Naive thymus-derived CD8-positive, alpha-beta T cell (primary cell): ENCODE results near the gene PCDHGA2. TPM values are rescaled to one million over a fixed set of nuclear protein-coding genes. Genes with fewer than 3 reads are reported as not detected.
"Not testable (repeated sequence)": the region's sequence is repeated elsewhere in the genome, so short reads cannot be mapped to it uniquely, and the experiment has no call there.

Source experiments
- ATAC-seq, 2 donors: fragments of 150-1000 bp; cut with Tn5 transposase in 1 of 2; sonication (Bioruptor Pico), chemical (Tn5 transposase) in 1 of 2; 1 replicate in 1 of 2; 2 replicates in 1 of 2; pipeline ENCODE4 v1.10.0; 2021; ENCODE audit warnings: mild to moderate bottlenecking in 2 of 2, moderate library complexity in 2 of 2
- POLR2A ChIA-PET: fragments of 350-600 bp; sonication (Branson Sonifier 250); formaldehyde crosslinking; loops from one replicate; lab custom pipeline; 2021; ENCODE audit warnings: antibody characterized with exemption; lab: Charles Lee
- DNase-seq, 10 donors: peaks; one replicate each; pipeline versions ENCODE4 v3.0.0 to v3.0.0-alpha.2; 2020 to 2022
- H3K27ac Mint-ChIP-seq, 10 donors: one replicate each; pipeline ENCODE4 v1.8.0; 2020 to 2022; ENCODE audit warnings: mild to moderate bottlenecking in 10 of 10, mixed read lengths in 10 of 10, moderate library complexity in 4 of 10, inconsistent platforms in 1 of 10
- H3K27me3 Mint-ChIP-seq, 5 donors: one replicate each; pipeline ENCODE4 v1.8.0; 2021 to 2022; ENCODE audit warnings: mixed read lengths in 5 of 5
- H3K36me3 Mint-ChIP-seq, 3 donors: one replicate each; pipeline ENCODE4 v1.8.0; 2020 to 2022; ENCODE audit warnings: mixed read lengths in 3 of 3, mild to moderate bottlenecking in 2 of 3, inconsistent platforms in 1 of 3
- H3K4me1 Mint-ChIP-seq, 4 donors: one replicate each; pipeline ENCODE4 v1.8.0; 2021 to 2022; ENCODE audit warnings: mixed read lengths in 4 of 4
- H3K4me3 Mint-ChIP-seq, 10 donors: one replicate each; pipeline ENCODE4 v1.8.0; 2020 to 2022; ENCODE audit warnings: mild to moderate bottlenecking in 10 of 10, mixed read lengths in 10 of 10, moderate library complexity in 6 of 10, inconsistent platforms in 1 of 10
- H3K9me3 Mint-ChIP-seq, 9 donors: one replicate each; pipeline ENCODE4 v1.8.0; 2020 to 2022; ENCODE audit warnings: mixed read lengths in 9 of 9, mild to moderate bottlenecking in 3 of 9, inconsistent platforms in 1 of 9, moderate library complexity in 1 of 9
- polyA plus RNA-seq, 3 donors: library from polyadenylated mRNA; unstranded; fragments of 300-500 nt; fragmentation: Illumina TruSeq; gene quantifications; one replicate each; pipeline ENCODE4 v1.2.3, GENCODE V29; 2021
- total RNA-seq, 8 experiments: library from RNA in 2 of 8; stranded (reverse) in 2 of 8; gene quantifications; one replicate each; pipeline ENCODE4 v1.2.3 and lab custom pipeline; 2021 to 2026

Gene PCDHGA2
- total and polyA plus RNA-seq, 5 experiments from 2014 or later, result 0.16 to 0.18 TPM; not detected in 3

DNA sequence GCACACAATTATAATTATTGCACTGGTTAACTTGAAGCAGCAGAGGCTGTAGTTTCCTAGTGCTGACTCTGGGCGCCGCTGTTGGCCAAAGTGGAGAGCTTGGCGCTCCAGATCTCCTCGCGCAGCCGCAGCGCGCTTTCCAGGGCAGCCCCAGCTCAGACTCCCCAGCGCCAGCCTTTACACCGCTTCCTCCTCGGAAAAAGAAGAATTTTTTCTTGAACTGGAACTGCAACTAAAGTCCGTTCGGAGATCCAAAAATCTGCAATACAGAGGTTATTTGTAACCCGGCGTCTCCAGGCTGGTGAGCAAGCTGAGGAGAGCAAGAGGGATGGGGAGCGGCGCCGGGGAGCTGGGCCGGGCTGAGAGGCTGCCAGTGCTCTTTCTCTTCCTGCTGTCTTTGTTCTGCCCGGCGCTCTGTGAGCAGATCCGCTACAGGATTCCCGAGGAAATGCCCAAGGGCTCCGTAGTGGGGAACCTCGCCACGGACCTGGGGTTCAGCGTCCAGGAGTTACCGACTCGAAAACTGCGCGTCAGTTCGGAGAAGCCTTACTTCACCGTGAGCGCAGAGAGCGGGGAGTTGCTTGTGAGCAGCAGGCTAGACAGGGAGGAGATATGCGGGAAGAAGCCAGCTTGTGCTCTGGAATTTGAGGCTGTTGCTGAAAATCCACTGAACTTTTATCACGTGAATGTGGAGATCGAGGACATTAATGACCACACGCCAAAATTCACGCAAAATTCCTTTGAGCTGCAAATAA lies 49.2 kb downstream of the PCDHGA2 start, which contains the start of gene PCDHGB4:
PCDHGB4 (plus strand) TSS at position 142 of the 755 bp plus-strand sequence; CDS start at position 329, 187 bp downstream.
- ATAC-seq, result peak; percentile 68 to 78
- H3K27ac Mint-ChIP-seq, result peak within 1 kb of the TSS in 1 of 10 donors; percentile 53
- POLR2A ChIA-PET, DNase-seq, H3K4me1 Mint-ChIP-seq: not testable (repeated sequence)
- H3K4me3 Mint-ChIP-seq, result peak within 1 kb of the TSS; percentile 14 to 72 (median 42)
- peaks cover 46 to 89% (median 78%) of the 10 kb centered on the region in 5 donors for H3K27me3 Mint-ChIP-seq
- H3K36me3 Mint-ChIP-seq, result peaks cover 23 to 61% (median 36%) of the 10 kb centered on the region in 3 donors
- H3K9me3 Mint-ChIP-seq, result peaks cover 14 to 88% (median 50%) of the 10 kb centered on the region in 9 donors

DNA sequence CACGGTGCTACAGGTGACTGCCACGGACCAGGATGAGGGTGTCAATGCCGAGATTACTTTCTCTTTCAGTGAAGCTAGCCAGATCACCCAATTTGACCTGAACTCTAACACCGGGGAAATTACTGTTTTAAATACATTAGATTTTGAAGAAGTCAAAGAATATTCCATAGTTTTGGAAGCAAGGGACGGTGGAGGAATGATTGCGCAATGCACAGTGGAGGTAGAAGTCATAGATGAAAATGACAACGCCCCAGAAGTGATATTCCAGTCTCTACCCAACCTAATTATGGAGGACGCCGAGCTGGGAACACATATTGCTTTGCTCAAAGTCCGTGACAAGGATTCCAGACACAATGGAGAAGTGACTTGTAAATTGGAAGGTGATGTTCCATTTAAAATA lies 50.1 kb downstream of the PCDHGA2 start:
- Mint-ChIP-seq H3K27ac (peak overlapping the region in 1 of 10 donors; percentile 53), H3K9me3 (peaks cover 14 to 88% (median 51%) of the 10 kb centered on the region in 9 donors), H3K36me3 (peaks cover 23 to 58% (median 34%) of the 10 kb centered on the region in 3 donors), H3K27me3 (peaks cover 40 to 89% (median 75%) of the 10 kb centered on the region in 5 donors), H3K4me3 (peak overlapping the region in 2 of 10 donors; percentile 24 to 29), H3K4me1 (peaks cover 0 to 2% (median 1%) of the 10 kb centered on the region in 4 donors)
- POLR2A ChIA-PET, result no interaction called here
- DNase-seq (no peak), ATAC-seq (no peak)

DNA sequence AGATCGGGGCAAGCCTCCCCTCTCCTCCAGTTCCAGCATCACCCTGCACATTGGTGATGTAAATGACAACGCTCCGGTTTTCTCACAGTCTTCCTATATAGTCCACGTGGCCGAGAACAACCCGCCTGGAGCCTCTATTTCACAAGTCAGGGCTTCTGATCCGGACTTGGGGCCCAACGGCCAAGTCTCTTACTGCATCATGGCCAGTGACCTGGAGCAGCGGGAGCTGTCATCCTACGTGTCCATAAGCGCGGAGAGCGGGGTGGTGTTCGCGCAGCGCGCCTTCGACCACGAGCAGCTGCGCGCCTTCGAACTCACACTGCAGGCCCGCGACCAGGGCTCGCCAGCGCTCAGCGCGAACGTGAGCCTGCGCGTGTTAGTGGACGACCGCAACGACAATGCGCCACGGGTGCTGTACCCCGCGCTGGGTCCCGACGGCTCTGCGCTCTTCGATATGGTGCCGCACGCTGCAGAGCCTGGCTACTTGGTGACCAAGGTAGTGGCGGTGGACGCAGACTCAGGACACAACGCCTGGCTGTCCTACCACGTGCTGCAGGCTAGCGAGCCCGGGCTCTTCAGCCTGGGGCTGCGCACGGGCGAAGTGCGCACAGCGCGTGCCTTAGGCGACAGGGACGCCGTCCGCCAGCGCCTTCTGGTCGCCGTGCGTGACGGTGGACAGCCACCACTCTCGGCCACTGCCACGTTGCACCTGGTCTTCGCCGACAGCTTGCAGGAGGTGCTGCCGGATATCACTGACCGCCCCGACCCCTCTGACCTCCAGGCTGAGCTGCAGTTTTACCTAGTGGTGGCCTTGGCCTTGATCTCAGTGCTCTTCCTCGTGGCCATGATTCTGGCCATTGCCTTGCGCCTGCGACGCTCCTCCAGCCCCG lies 50.8 kb downstream of the PCDHGA2 start:
- Mint-ChIP-seq H3K27me3 (peaks cover 44 to 92% (median 74%) of the 10 kb centered on the region in 5 donors), H3K27ac (no peak overlapping the region), H3K9me3 (peaks cover 14 to 87% (median 51%) of the 10 kb centered on the region in 9 donors), H3K4me3 (peak overlapping the region in 3 of 10 donors; percentile 29 to 71 (median 49)), H3K36me3 (peaks cover 23 to 57% (median 39%) of the 10 kb centered on the region in 3 donors), H3K4me1 (peaks cover 0 to 2% (median 1%) of the 10 kb centered on the region in 4 donors)
- no peak for DNase-seq
- no peak for ATAC-seq
- POLR2A ChIA-PET, result no interaction called here

DNA sequence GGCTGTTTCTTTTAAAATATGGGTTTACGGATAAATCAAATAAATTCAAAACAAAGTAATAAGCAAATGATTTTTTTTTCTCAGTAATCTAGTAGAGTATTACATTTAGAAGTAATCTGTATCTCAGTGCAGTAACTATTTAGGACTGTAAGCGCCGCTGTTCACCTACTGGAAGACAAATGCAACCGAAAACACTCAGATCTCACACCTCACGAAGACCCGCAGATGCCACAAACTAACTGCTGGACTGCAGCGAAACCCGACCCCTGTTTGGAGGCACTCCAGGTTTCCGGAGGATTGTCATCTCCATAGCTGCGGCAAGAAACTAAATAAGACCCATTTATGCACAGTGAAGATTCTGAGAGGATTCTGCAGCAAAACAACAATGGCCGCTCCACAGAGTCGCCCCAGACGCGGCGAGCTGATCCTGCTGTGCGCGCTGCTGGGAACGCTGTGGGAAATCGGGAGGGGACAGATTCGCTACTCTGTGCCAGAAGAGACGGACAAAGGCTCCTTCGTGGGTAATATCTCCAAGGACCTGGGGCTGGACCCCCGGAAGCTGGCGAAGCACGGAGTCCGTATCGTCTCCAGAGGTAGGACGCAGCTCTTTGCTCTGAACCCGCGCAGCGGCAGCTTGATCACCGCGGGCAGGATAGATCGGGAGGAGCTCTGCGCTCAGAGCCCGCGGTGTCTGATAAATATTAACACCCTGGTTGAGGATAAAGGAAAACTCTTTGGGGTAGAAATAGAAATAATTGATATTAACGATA lies 54.1 kb downstream of the PCDHGA2 start, which contains the start of gene PCDHGA8:
PCDHGA8 (plus strand) TSS at position 205 of the 770 bp plus-strand sequence; CDS start at position 386, 181 bp downstream.
- H3K4me3 Mint-ChIP-seq, result peak within 1 kb of the TSS in 1 of 10 donors; percentile 52
- ATAC-seq, result no peak
- H3K9me3 Mint-ChIP-seq, result peaks cover 0 to 83% (median 38%) of the 10 kb centered on the region in 9 donors
- POLR2A ChIA-PET, result interaction anchor here (0.6 kb wide), 1 partner anchor 497 kb away, joined by 5 read pairs; no protein-coding TSS in a partner anchor
- DNase-seq, result no peak
- peaks cover 21 to 51% (median 35%) of the 10 kb centered on the region in 3 donors for H3K36me3 Mint-ChIP-seq
- H3K27ac Mint-ChIP-seq, result peak within 1 kb of the TSS in 1 of 10 donors; percentile 67
- peaks cover 41 to 87% (median 68%) of the 10 kb centered on the region in 5 donors for H3K27me3 Mint-ChIP-seq
- peaks cover 0 to 2% (median 0%) of the 10 kb centered on the region in 4 donors for H3K4me1 Mint-ChIP-seq

Other genes starting within 250 kb of the PCDHGA2 start
Only the 30 nearest of the 38 such genes appear.
- not detected for gene PCDHB9, start 151.6 kb upstream of the PCDHGA2 start, total RNA-seq
- gene PCDHB9, start 151.6 kb upstream of the PCDHGA2 start, polyA plus RNA-seq, result not detected
- not detected for gene PCDHB10, start 146.4 kb upstream of the PCDHGA2 start, total RNA-seq
- gene PCDHB10, start 146.4 kb upstream of the PCDHGA2 start, polyA plus RNA-seq, result not detected
- gene PCDHB11, start 139.1 kb upstream of the PCDHGA2 start, total RNA-seq, result not detected
- gene PCDHB11, start 139.1 kb upstream of the PCDHGA2 start, polyA plus RNA-seq, result not detected
- gene PCDHB12, start 130.0 kb upstream of the PCDHGA2 start, total RNA-seq, result not detected
- not detected for gene PCDHB12, start 130.0 kb upstream of the PCDHGA2 start, polyA plus RNA-seq
- gene PCDHB13, start 124.8 kb upstream of the PCDHGA2 start, total RNA-seq, result not detected
- gene PCDHB13, start 124.8 kb upstream of the PCDHGA2 start, polyA plus RNA-seq, result not detected
- not detected for gene PCDHB14, start 115.4 kb upstream of the PCDHGA2 start, total RNA-seq
- not detected for gene PCDHB14, start 115.4 kb upstream of the PCDHGA2 start, polyA plus RNA-seq
- not detected for gene PCDHB15, start 93.4 kb upstream of the PCDHGA2 start, total RNA-seq
- gene PCDHB15, start 93.4 kb upstream of the PCDHGA2 start, polyA plus RNA-seq, result not detected
- gene SLC25A2, start 34.7 kb upstream of the PCDHGA2 start, total RNA-seq, result 1 to 10 TPM; 2.1 to 2.5 TPM
- gene SLC25A2, start 34.7 kb upstream of the PCDHGA2 start, polyA plus RNA-seq, result not detected
- 100 to 1,000 TPM; 139 to 141 TPM for gene TAF7, start 18.0 kb upstream of the PCDHGA2 start, total RNA-seq
- gene TAF7, start 18.0 kb upstream of the PCDHGA2 start, polyA plus RNA-seq, result 100 to 1,000 TPM; 206 to 230 (median 230) TPM
- gene PCDHGA1, start 8.2 kb upstream of the PCDHGA2 start, total RNA-seq, result under 1 TPM; 0.38 to 0.52 TPM
- gene PCDHGA1, start 8.2 kb upstream of the PCDHGA2 start, polyA plus RNA-seq, result not detected
- gene PCDHGA3, start 5.1 kb downstream of the PCDHGA2 start, total RNA-seq, result not detected
- under 1 TPM in 1 of 3 donors, not detected in 2; 0.06 TPM for gene PCDHGA3, start 5.1 kb downstream of the PCDHGA2 start, polyA plus RNA-seq
- gene PCDHGB1, start 11.3 kb downstream of the PCDHGA2 start, total RNA-seq, result under 1 TPM in 1 of 2 experiments, not detected in 1; 0.19 TPM
- not detected for gene PCDHGB1, start 11.3 kb downstream of the PCDHGA2 start, polyA plus RNA-seq
- under 1 TPM; 0.11 to 0.34 TPM for gene PCDHGA4, start 16.3 kb downstream of the PCDHGA2 start, total RNA-seq
- gene PCDHGA4, start 16.3 kb downstream of the PCDHGA2 start, polyA plus RNA-seq, result not detected
- under 1 TPM; 0.47 to 0.81 TPM for gene PCDHGB2, start 21.2 kb downstream of the PCDHGA2 start, total RNA-seq
- gene PCDHGB2, start 21.2 kb downstream of the PCDHGA2 start, polyA plus RNA-seq, result under 1 TPM in 1 of 3 donors, not detected in 2; 0.06 TPM
- under 1 TPM; 0.13 to 0.30 TPM for gene PCDHGA5, start 25.4 kb downstream of the PCDHGA2 start, total RNA-seq
- gene PCDHGA5, start 25.4 kb downstream of the PCDHGA2 start, polyA plus RNA-seq, result not detected
- under 1 TPM; 0.55 to 0.71 TPM for gene PCDHGB3, start 31.5 kb downstream of the PCDHGA2 start, total RNA-seq
- under 1 TPM in 2 of 3 donors, not detected in 1; 0.10 to 0.22 TPM for gene PCDHGB3, start 31.5 kb downstream of the PCDHGA2 start, polyA plus RNA-seq
- under 1 TPM; 0.60 to 0.68 TPM for gene PCDHGA6, start 35.1 kb downstream of the PCDHGA2 start, total RNA-seq
- gene PCDHGA6, start 35.1 kb downstream of the PCDHGA2 start, polyA plus RNA-seq, result under 1 TPM in 1 of 3 donors, not detected in 2; 0.05 TPM
- under 1 TPM; 0.33 to 0.42 TPM for gene PCDHGA7, start 44.0 kb downstream of the PCDHGA2 start, total RNA-seq
- not detected for gene PCDHGA7, start 44.0 kb downstream of the PCDHGA2 start, polyA plus RNA-seq
- gene PCDHGB4, start 48.9 kb downstream of the PCDHGA2 start, total RNA-seq, result under 1 TPM; 0.13 to 0.25 TPM
- gene PCDHGB4, start 48.9 kb downstream of the PCDHGA2 start, polyA plus RNA-seq, result under 1 TPM in 1 of 3 donors, not detected in 2; 0.23 TPM
- under 1 TPM; 0.16 to 0.22 TPM for gene PCDHGA8, start 53.9 kb downstream of the PCDHGA2 start, total RNA-seq
- gene PCDHGA8, start 53.9 kb downstream of the PCDHGA2 start, polyA plus RNA-seq, result not detected
- gene PCDHGB5, start 59.2 kb downstream of the PCDHGA2 start, total RNA-seq, result under 1 TPM; 0.33 to 0.47 TPM
- under 1 TPM; 0.24 to 0.42 (median 0.24) TPM for gene PCDHGB5, start 59.2 kb downstream of the PCDHGA2 start, polyA plus RNA-seq
- under 1 TPM; 0.13 to 0.19 TPM for gene PCDHGA9, start 64.0 kb downstream of the PCDHGA2 start, total RNA-seq
- under 1 TPM in 1 of 3 donors, not detected in 2; 0.14 TPM for gene PCDHGA9, start 64.0 kb downstream of the PCDHGA2 start, polyA plus RNA-seq
- under 1 TPM; 0.21 to 0.30 TPM for gene PCDHGB6, start 69.3 kb downstream of the PCDHGA2 start, total RNA-seq
- under 1 TPM in 1 of 3 donors, not detected in 2; 0.13 TPM for gene PCDHGB6, start 69.3 kb downstream of the PCDHGA2 start, polyA plus RNA-seq
- under 1 TPM; 0.31 to 0.41 TPM for gene PCDHGA10, start 74.2 kb downstream of the PCDHGA2 start, total RNA-seq
- gene PCDHGA10, start 74.2 kb downstream of the PCDHGA2 start, polyA plus RNA-seq, result not detected
- under 1 TPM; 0.16 to 0.25 TPM for gene PCDHGB7, start 78.9 kb downstream of the PCDHGA2 start, total RNA-seq
- gene PCDHGB7, start 78.9 kb downstream of the PCDHGA2 start, polyA plus RNA-seq, result not detected
- under 1 TPM; 0.10 to 0.36 TPM for gene PCDHGA11, start 82.3 kb downstream of the PCDHGA2 start, total RNA-seq
- gene PCDHGA11, start 82.3 kb downstream of the PCDHGA2 start, polyA plus RNA-seq, result not detected
- under 1 TPM in 1 of 2 experiments, not detected in 1; 0.22 TPM for gene PCDHGA12, start 91.7 kb downstream of the PCDHGA2 start, total RNA-seq
- gene PCDHGA12, start 91.7 kb downstream of the PCDHGA2 start, polyA plus RNA-seq, result under 1 TPM in 2 of 3 donors, not detected in 1; 0.06 to 0.07 TPM
- not detected for gene PCDHGC3, start 137.2 kb downstream of the PCDHGA2 start, total RNA-seq
- under 1 TPM in 2 of 3 donors, not detected in 1; 0.18 to 0.25 TPM for gene PCDHGC3, start 137.2 kb downstream of the PCDHGA2 start, polyA plus RNA-seq
- not detected for gene PCDHGC4, start 146.3 kb downstream of the PCDHGA2 start, total RNA-seq
- not detected for gene PCDHGC4, start 146.3 kb downstream of the PCDHGA2 start, polyA plus RNA-seq
- gene PCDHGC5, start 150.3 kb downstream of the PCDHGA2 start, total RNA-seq, result not detected
- not detected for gene PCDHGC5, start 150.3 kb downstream of the PCDHGA2 start, polyA plus RNA-seq